Activated CD8-positive, alpha-beta memory T cell treated with anti-CD3 and anti-CD28 coated beads, Interleukin-2, amount 10 ng/mL, durations not matched to agents 7 days and 5 days (primary cell): ENCODE results near the gene FAM90A1. TPM values are rescaled to one million over a fixed set of nuclear protein-coding genes. Genes with fewer than 3 reads are reported as not detected.
"Not testable (repeated sequence)": the region's sequence is repeated elsewhere in the genome, so short reads cannot be mapped to it uniquely, and the experiment has no call there.

Experiments used
- ATAC-seq: fragments of 150-1000 bp; cut with Tn5 transposase; one replicate; pipeline ENCODE4 v1.10.0; 2021; ENCODE audit warnings: moderate library complexity
- CTCF ChIA-PET: fragments of 350-600 bp; sonication (Branson Sonifier 250); formaldehyde crosslinking; loops from one replicate; lab custom pipeline; 2021; ENCODE audit warnings: antibody characterized with exemption; lab: Charles Lee
- DNase-seq: peaks from one replicate; pipeline ENCODE4 v3.0.0-alpha.2; 2020
- H3K27ac Mint-ChIP-seq: one replicate; pipeline ENCODE4 v1.8.0; 2021; ENCODE audit warnings: mild to moderate bottlenecking, mixed read lengths
- H3K27me3 Mint-ChIP-seq: one replicate; pipeline ENCODE4 v1.8.0; 2021; ENCODE audit warnings: mixed read lengths
- H3K36me3 Mint-ChIP-seq: one replicate; pipeline ENCODE4 v1.8.0; 2021; ENCODE audit warnings: mild to moderate bottlenecking, mixed read lengths
- H3K4me1 Mint-ChIP-seq: one replicate; pipeline ENCODE4 v1.8.0; 2021; ENCODE audit warnings: mixed read lengths
- H3K4me3 Mint-ChIP-seq: one replicate; pipeline ENCODE4 v1.8.0; 2021; ENCODE audit warnings: mild to moderate bottlenecking, moderate library complexity, mixed read lengths
- H3K9me3 Mint-ChIP-seq: one replicate; pipeline ENCODE4 v1.8.0; 2022; ENCODE audit warnings: low read depth, mixed read lengths
- total RNA-seq, 2 experiments: library from RNA; stranded (reverse); gene quantifications; one replicate each; pipeline ENCODE4 v1.2.3, GENCODE V29; 2021

FAM90A1 gene
- total RNA-seq, 2 experiments from 2014 or later: 0.14 TPM; not detected in 1

DNA sequence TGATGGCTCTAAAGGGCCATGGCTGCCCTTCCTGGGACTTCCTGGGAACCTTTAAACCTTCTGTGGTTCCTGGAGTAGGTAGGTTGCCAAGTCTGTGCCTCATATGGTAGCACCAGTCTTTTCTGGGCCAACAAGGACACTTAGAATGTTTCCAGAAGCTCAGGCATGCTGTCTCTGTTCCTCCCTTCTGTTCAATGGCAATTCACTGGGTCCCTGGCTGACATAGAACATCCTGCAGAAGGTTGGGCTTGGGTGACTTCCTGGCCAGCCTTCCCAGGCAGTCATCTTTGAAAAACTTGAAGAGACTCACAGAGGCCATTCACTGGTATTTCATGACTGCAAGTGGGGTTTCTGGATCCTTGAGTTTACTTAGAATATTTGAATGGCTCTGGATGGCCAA, 46.1 kb downstream of the FAM90A1 start:
- Mint-ChIP-seq H3K4me3 (peak overlapping the region; percentile 62), H3K4me1 (peaks cover 12% of the 10 kb centered on the region)
- CTCF ChIA-PET: interaction anchor here (0.9 to 1.9 kb wide), 2 partner anchors 50 to 72 kb away, joined by 4 to 6 read pairs; no protein-coding TSS in a partner anchor
- H3K36me3 Mint-ChIP-seq, H3K27me3 Mint-ChIP-seq, ATAC-seq, H3K27ac Mint-ChIP-seq, DNase-seq, H3K9me3 Mint-ChIP-seq: not testable (repeated sequence)

DNA sequence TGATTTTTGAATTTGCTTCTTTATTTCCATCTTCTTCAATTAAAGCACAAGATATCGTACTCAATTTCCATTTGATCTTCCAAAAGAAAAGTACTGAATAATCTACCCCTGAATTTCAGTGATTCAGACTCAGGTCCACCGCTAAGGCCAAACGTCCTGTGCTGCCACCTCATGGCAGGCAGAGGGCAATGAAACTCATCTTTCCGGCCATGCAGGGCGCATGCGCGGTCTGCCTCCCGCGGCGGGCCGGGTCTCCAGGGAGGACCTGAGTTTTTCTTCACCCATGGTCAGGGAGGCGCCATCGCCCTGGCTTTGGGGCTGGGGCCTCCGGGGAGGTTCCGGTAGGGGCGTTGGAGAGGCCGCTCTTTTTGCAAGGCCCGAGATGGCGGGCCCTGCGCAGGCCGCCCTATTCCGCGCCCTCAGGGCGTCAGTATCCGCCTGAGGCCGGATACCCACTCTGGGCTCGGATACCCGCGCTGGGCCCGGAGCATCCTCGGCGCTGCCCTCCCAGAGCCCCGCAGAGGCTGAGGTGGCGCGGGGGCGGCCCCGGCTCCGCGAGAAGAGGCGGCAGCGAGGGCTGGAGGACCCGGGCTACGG, 47.3 kb downstream of the FAM90A1 start:
- Mint-ChIP-seq H3K27ac (peak overlapping the region; percentile 83), H3K4me1 (peaks cover 12% of the 10 kb centered on the region), H3K4me3 (peak overlapping the region; percentile 78)
- ATAC-seq (peak; percentile 95), DNase-seq (peak; percentile 89)
- H3K36me3 Mint-ChIP-seq, H3K9me3 Mint-ChIP-seq, H3K27me3 Mint-ChIP-seq: not testable (repeated sequence)
- CTCF ChIA-PET: interaction anchor here (0.7 to 1.9 kb wide), 4 partner anchors 22 to 91 kb away, joined by 3 to 6 read pairs (median 3); no protein-coding TSS in a partner anchor

DNA sequence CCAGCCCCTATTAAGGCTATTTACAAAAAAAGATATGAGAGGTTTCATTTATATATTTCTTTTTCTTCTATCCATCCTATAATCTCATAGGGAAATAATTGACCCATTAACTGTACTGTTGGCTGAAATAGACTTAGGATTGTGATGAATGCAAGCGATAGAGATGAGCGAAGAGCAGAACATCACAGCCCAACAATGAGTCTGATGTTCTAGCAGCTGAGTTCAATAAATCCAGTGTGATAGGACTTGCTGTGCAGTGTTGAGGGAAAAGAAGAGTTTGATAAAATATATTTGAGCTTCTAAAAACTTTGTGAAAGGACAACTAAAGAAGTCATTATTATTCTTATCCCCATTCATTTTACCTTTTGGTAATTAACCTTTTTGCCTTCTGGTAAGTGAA, 54.5 kb downstream of the FAM90A1 start:
- H3K4me1 Mint-ChIP-seq, H3K27ac Mint-ChIP-seq, ATAC-seq, H3K9me3 Mint-ChIP-seq, CTCF ChIA-PET, H3K36me3 Mint-ChIP-seq, H3K4me3 Mint-ChIP-seq, DNase-seq: not testable (repeated sequence)
- peaks cover 27% of the 10 kb centered on the region for H3K27me3 Mint-ChIP-seq

Other genes with a start within 250 kb of the FAM90A1 start
- gene FOXJ2, start 194.9 kb downstream of the FAM90A1 start, total RNA-seq: 10 to 100 TPM; 17.9 to 18.1 TPM
- gene C3AR1, start 161.3 kb downstream of the FAM90A1 start, total RNA-seq: 10 to 100 TPM in 1 of 2 experiments, 1 to 10 TPM in 1; 9.3 to 10.7 TPM
- gene NECAP1, start 145.3 kb downstream of the FAM90A1 start, total RNA-seq: 10 to 100 TPM; 32.4 to 40.5 TPM
- under 1 TPM; 0.19 to 0.79 TPM for gene CLEC4A, start 104.0 kb downstream of the FAM90A1 start, total RNA-seq
- gene ZNF705A, start 70.6 kb downstream of the FAM90A1 start, total RNA-seq: not detected
- not detected for gene CLEC6A, start 228.3 kb upstream of the FAM90A1 start, total RNA-seq